NCI-H510A (cell line): Measurements from ENCODE around the gene MALL.
"Not testable (repeated sequence)": the region's sequence is repeated elsewhere in the genome, so short reads cannot be mapped to it uniquely, and the experiment has no call there.

Source experiments
- DNase-seq: peaks from one replicate; lab custom pipeline; 2025; lab: John Stamatoyannopoulos, UW

MALL gene

DNA sequence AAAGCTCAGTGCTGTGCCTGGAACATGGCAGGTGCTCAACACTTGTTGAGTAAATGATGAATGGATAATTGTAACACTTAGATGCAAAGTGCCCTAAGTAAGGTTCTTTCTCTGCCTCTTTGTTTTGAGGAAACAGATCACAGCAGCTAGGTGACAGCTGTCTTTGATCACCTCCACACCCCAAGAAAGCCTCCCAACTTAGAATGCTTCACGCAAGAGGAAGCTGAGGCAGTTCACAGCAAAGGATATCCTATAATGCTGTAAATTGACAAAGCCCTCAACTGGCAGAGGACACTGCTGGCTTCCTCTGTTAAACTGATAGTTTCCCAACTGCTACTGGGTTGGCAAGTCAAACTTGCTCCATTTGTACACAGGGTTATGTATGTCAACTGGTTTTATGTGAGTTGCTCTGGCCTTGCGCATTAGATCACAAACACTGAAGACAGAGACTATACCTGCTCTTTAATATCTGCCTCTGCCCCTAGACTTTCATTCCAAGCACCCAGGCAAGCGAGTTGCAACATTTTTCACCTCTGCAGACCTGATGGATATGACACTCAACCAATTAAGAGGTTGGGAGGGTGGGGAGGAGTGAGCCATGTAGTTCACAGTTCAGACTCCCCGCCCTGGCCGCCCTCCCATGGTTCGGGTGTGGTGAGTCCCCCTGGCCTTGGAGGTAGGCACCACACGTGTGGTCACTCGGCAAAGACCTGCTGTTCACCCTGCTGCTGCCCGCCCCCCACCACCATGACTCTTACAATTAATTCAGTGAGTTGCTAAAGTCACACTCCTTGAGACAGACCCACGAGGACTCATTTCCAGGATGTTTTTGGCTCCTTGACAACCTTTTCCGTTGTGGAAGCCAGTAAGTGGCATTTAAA, 4.8 kb upstream of the MALL start:
- DNase-seq: no peak

DNA sequence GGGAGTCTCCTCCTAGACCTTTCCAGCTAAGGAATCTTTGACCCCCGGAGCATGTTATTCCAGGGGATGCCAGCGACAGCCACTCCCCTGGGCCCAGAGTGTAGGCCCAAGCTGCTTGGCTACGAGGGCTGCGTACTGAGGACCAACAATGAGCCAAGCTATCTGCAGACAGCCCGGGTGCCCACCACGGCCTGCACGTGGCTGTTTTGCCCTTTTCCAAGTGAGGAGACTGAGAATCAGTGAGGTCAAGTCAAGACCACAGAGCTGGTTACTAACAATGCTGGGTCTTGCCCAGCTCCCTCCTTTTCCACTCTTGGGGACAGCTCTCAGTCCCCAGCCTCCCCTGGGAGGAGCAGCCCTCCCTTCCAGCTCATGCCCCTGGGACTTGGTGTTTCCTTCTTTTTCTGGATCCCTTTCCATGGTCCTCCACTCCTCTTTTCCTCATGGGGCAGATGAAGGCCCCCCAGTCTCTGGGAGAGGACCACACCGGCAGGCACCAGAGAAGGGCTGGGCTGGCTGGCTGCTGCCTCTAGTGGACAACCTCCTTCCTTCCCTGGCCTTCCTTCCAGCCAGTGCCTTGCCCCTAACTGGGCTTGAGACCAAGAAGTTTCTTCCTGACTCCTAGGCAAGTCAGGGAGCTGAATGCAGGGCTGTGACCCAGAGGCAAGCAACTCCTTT, 550 bp upstream of the MALL start:
- DNase-seq: no peak

DNA sequence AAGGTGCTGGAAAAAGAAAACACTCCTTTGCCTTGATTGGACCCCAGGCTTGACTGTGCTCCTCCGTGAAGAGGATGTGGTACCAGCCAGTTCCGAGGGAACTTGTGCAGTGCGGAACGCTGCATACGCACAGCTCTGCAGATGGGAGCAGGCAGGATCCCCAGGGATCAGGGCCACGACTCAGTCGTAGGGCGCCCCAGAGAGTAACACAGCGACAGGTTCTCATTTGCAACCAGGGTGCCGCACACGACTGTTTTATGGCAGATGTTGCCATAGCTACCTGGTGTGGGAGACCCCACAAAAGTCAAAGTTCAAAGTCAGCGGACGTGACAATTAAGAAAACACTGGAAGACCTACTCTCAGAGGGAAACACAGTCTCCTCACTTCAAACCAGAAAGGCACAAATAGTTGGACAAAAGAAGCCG, 779 bp downstream of the MALL start:
- DNase-seq: no peak

DNA sequence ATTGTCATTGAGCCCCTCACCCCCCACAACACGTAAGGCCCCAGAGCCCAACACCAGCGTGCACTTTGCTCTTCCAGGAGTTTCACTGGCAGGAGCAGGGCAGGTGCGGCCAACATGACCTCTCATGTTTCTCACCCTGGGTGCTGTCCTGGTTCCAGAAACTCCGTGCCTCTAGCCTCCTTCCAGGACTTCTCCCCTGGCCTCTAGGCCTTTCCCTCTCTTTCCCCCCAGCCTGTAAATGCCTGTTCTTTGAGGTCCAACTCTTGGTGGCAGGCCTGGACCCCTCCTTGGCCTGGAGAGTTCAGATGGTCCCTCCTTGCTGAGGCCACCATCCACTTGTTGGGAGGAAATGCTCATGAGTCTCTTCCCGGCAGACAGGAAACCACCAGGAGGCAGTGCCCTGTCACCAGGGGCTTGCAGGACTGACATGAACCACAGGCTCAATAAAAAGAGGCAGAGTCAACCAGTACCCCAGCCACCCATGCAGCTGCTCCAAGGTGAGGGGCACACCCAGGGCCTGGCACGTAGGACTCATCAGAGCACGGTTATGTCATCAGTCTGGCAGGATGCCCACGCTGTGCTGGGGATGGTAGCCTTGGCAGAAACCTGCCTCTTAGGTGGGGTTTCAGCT, 1.5 kb downstream of the MALL start:
- no peak for DNase-seq

DNA sequence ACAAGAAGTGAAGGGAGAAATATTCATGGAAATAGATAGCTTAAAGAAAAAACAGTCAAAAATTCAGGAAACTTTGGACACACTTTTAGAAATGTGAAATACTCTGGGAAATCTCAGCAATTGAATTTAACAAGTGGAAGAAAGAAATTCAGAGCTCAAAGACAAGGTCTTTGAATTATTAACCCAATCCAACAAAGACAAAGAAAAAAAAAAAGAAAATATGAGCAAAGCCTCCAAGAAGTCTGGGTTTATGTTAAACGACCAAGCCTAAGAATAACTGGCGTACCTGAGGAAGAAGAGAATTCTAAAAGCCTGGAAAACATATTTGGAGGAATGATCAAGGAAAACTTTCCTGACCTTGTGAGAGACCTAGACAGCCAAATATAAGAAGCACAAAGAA, 7.3 kb downstream of the MALL start:
- not testable (repeated sequence) for DNase-seq

DNA sequence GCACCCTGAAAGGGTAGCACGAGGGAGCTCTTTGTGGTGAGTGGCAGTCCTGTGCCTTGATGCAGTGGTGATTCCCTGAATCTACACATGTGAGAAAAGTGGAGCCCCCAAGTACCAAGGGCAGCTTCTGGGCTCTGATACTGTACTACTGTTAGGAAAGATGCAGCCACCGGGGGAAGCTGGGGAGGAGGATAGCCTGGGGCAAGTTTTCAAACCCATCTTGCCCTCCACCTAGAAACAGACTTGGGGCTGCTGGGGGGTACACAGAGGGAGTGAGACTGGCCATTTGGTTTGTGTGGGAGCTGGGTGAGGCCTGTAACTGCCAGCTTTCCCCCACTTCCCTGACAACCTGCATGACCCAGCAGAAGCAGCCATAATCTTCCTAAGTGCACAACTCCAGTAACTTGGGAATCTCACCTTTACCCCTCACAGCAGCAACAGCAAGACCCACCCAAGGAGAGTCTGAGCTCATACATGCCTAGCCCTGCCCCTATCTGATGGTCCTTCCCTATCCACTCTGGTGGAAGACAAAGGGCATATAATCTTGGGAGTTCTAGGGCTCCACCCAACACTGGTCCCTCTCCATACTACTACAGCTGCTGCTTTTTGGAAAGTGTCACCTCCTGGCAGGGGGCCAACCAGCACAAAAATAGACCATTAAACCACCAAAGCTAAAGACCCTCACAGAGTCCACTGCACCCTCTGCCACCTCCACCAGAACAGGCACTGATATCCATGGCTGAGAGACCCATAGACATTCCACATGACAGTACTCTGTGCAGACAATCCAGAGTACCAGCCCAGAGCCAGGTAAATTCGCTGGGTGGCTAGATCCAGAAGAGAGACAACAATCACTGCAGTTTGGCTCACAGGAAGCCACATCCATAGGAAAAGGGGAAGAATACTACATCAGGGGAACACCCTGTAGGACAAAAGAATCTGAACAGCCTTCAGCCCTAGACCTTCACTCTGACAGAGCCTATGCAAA, 8.2 kb downstream of the MALL start:
- DNase-seq: no peak

DNA sequence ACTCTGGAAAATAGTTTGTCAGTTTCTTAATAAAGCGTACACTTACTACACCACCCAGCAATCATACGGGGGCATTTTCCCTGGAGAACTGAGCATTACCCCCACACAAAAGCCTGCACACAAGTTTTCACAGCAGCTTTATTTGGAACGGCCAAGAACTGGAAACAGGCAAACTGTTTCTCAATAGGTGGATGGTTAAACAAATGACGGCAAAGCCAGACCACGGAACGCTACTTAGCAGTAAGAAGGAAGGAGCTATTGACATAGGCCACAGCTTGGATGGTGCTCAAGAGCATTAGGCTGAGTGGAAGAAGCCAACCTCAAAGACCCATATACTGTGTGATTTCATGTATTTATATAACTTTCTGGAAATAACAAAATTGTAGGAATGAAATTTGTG, 9.0 kb downstream of the MALL start:
- no peak for DNase-seq

DNA sequence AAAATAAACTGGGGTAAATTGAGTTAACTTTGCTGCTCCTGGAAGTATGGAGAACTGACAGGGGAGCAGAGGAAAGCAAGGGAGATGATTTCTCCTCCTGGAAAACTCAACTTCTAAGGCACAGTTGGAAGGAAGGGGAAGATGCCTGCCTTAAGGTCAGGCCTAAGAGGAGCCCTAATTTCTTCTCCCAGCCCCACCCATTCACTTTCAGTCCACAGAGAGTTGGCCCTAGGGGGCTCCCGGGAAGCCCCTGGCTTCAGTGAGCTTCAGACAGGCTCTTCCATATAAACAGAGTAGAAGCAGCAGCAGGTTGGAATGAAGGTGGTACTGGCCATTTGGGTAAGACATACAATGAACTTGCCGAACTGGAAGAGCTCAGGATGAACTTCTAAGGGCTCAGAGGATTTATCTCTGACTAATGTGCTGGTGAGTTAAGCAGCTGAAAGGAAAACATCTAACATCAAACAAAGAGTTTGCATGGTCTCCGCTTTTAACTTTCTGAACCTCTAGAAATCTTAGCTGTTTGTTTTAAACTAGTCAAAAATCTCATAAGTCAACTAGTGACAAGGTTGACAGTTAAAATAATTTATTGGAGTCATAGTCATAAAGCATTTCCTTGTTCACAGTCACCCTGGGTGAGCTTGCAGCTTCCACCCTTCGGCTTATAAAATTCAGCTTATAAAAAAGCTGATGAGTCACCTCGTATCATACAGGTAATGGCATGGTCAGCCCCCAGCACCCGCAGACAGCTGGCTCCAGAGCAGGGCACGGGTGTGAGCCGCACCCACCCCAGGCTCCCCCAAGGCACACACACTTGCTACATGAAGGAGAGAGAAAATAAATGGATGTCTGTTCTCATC, 9.8 kb downstream of the MALL start:
- peak; percentile 30 for DNase-seq

DNA sequence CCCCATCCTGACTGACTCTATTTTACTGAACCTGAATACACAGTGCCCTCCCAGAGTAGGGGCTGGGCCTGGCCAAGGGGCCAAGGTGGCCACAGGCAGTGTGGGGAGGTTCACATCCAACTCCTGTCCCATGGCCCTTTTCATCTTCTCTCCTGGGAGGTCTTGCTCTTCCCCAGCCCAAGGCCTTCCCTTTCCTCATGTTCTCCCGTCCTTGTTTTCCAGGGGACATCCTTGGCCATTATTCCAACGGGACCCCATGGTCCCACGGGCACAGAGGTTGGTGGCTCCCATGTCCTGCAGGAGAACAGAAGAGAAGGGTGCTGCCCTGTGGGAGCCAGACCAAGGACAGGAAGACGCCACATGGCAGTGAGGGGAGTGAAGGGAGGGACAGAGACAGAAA, 10.4 kb downstream of the MALL start:
- DNase-seq: no peak

DNA sequence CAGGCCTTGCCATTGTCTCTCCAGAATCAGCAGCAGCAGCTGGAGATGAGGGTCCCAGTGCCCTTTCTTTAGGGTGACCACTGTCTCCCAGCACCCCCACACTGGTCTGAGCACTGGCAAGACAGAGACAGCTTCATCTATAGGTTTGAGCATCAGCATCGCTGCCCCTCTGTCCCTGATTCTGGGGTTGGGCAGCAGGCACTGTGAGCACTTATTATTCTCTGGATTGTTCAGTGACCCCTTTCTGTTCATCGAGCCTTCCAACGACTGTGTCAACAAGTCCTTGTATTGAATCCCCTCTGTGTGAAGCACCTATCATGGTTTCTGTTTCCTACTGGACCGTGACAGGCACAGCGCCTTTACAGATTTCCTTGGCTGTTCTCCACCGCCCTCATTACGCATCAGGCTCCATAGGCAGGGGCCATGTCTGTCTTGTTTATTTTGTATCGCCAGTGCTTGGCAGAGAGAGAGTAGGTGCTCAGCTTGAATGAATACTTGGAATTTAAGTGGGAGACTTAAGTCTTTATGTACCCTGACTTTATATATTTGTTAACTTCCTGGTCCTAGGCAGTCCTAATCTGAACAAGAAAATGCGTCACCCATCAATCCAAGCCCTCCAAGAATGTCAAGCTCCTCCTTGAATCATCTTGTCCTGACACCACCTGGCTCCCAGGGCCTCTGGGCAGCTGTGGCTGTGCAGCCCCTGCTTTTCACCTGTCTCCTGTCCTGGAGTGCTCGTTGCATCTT, 11.4 kb downstream of the MALL start:
- DNase-seq: peak; percentile 72

DNA sequence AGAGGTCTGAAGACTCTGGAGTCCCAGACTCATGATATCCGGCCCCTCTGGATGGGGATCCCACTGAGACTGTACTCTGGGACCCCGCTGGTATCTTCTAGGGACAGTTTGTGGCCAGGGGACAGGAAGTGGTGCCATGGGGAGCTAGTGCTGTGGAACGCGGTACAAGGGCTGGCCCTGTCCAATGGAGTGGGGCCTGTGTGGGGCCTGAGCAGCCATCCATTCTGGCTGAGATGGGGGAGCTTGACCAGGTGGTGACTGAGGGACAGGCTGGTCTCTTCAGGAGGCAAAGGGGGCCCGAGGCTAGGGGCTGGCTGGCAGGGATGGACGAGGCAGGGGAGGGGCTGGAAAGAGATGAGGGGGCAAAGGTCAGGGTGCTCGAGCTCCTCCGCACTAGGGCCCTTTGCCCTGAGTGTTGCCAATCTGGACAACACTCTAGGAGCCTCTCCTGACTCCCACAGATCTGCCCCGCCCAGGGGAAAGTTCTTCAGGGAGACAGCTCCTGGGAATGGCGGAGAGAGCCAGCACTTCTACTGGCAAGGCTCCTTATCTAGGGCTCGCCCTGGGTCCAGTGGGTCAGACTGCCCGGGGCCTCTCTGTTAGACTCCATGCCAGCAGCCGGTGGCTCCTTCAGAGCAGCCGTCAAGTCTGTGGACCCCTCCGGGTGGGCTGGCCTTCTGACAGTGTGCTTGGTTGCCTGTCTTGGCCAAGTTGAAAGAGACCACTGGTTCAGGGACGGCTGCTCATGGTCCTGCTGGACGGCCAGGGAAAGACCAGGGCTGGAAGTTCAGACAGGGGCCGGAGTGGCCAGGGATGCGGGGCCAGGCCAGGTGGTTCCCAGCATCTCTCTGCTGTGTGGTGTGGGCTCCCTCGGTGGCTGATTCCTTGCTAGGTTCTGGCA, 12.3 kb downstream of the MALL start:
- DNase-seq: no peak

DNA sequence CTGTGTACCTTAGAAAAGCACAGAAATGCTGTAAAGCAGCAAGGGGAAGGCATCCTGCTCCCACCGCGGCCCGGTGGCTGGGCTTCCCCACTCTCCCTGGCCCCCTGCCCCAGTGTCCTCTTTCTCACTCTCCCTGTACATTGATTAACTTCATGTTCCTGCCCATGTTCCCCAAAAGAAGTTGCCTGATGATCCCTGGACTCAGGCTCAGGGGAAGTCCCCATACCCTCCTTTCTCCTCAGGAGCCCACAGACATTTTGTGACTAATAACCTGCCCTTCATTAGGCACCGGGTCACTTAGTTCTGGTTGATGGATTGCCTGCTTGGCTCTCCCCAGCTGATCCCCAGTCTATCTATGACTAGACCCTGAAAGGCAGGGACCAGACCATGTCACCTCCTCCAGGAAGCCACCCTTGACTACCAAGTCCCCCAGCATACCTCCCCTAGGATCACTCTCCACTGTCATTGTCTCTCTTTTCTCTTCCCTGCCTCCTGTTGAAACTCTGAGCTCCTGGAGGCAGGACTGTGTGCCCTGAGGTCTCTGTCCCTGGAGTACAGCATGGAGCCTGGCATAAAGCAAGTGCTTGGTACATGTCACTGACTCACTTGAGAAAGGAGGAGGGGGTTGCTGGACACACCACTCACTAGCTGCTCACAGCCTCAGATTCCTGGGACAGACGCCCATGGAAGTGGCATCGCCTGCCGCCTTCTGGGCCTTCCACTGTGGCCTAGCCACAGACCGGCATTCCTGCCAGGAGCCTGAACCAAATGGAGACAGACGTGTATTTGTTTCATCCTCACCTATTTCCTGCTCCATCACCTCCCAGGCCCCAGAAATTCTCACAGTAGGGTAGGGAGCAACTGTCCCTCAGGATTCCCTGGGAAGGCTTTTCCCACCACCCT, 13.5 kb downstream of the MALL start:
- DNase-seq: no peak

DNA sequence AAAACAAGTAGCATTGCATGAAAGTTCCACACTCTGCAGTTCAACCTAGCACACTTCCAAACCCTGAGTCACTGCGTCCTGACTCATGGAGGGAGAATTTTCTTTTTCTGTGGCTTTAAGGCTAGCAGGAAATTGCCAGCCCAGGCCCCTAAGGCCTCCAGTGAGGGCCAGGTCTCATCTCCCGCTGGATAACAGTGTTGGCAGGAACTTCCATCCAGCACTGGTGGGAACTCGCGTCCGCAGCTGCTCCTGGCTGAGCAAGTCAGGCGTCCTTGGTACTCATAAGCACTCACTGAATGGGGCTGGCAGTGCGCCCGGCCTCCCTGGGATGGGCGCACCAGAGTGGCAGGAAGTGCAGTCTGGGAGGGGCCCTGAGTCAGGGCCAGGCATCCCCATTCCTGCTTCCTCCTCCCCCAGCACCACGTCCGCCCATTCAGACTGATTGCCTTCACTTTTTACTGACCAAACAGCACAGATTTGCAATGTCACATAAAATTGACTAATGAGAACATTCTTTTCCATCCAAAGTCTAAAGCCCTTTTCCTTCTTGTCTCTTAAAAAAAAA, 14.3 kb downstream of the MALL start:
- peak; percentile 86 for DNase-seq

DNA sequence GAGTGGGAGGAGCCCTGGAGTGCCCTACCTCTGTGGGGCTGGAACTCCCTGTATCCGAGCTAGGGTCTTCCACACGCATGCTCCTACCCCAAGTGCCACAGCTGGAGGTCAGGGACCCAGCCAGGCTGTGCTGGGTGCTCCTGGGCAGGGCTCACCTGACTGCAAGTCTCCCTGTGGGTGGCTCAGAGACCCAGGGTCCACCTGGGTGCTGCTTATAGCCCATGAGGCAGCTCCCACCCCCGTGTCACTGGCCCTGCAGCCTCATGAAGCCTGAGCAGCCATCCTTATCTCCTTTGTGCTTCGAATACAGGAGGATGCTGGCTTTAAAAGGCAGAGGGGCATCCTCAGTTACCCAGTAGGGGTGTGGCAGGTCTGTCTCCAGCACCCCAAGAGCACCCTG, 14.7 kb downstream of the MALL start:
- DNase-seq: not testable (repeated sequence)

DNA sequence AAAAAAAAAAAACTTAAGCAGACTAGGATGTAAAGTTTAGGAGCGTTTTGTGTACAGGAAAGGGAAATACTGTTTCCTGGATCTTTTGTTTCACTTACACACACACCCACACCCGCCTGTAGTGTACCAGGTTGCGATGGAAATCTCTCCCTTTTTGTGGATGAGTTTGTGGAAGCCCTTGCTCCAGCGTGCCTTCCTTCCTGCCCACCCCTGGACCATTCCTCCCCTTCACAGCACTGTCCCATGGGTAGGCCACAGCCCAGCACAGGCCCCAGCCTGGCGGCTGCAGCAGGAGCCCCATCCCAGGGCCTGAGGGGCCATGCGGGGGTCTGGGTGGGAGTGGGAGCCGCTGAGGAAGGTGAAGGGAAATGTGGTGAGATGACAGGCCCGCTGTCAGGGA, 15.1 kb downstream of the MALL start:
- DNase-seq: no peak

DNA sequence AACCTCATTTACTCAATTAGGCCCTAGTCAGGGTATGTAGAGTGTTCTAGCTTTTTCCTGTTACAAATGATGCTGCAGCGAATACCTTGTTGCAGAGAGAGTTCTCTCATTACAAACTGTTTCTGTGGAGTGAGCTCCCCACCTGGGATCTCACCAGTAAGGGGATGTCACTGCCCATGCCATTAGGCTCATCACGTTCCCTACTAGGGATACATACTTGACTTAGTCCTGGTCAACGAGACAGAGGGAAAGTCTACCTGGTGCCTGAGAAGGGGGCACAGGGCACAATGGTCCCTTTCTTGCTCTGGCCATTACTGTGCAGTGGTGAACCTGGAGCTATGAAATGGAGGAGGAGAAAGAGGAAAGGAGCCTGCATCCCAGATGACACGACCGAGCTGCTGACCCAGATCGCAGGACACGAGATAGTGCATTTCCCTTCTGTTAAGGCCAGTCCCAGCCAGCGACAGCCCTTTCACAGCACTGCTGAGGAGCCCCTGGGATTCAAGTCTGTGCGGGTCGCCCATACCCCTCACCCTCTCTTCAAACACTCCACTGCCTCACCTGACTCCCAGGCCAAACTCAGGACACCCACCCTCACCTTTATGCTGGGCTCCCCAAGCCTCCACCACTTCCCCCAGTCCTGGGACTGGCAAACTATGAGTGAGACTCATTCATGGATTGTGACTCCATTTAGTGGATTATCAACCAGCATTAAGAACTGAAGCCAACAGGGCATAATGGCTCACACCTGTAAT, 16.0 kb downstream of the MALL start:
- DNase-seq: no peak

DNA sequence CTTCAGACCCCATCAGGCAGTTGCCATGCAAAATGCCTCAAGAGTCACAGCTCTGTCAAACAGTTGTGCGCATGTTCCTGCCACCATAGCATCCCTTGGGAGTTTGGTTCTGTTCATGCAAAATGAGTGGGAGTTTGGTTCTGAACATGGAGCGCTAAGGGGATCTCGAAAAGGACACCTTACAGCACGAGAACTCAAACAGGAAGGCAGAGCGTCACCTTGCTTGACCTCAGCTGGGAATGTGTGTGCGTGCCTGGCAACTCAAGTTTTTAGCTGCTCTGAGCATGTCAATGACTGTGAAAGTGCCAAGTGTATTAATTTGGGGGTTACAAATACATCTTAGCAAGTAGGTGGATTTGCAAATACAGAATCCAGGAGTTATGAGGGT, 16.6 kb downstream of the MALL start:
- no peak for DNase-seq
